Measurements from ENCODE around the gene PCYOX1L. TPM values are rescaled to one million over a fixed set of nuclear protein-coding genes. Genes with fewer than 3 reads are reported as not detected.

The PCYOX1L gene
- total and polyA plus RNA-seq, 9 of the 15 experiments (the other 6 are each of a cell fraction or from before 2014, with no cell fraction given), result 2.3 to 17.9 (median 6.0) TPM

- no peak overlapping the region for H3K4me2 ChIP-seq (ENCODE audit: insufficient read depth, low read length)
- no peaks in the 10 kb centered on the region for H3K9me1 ChIP-seq (ENCODE audit: control insufficient read depth, insufficient read depth, low read length)
- no peaks in the 10 kb centered on the region for H3K79me2 ChIP-seq (ENCODE audit: control insufficient read depth, insufficient read depth, low read length)
- no TSS peak for BruUV-seq (replicated peaks)
- no peaks in the 10 kb centered on the region for H3K27me3 ChIP-seq (ENCODE audit: control insufficient read depth in 2 of 2, insufficient read depth in 2 of 2, low read length in 2 of 2)
- intact Hi-C loops (cut with micrococcal nuclease), result no loop called here
- no peaks in the 10 kb centered on the region for H3K9me3 ChIP-seq (replicated peaks; ENCODE audit: control insufficient read depth, insufficient read depth, low read depth, low read length)
- no peaks in the 10 kb centered on the region for H3K36me3 ChIP-seq (ENCODE audit: control insufficient read depth, insufficient read depth, low read length)
- in situ Hi-C loops (cut with MboI), result no loop called here
- H3K4me1 ChIP-seq (replicated peaks in 1 of 2; ENCODE audit: control insufficient read depth in 2 of 2, insufficient read depth in 2 of 2, low read length in 2 of 2), result peaks cover 10 to 26% of the 10 kb centered on the region in 2 experiments; a peak in 4 of 5 replicates
- H3K4me3 ChIP-seq, result no peak overlapping the region
- ATAC-seq (peak; percentile 77), FAIRE-seq (peak; percentile 77), DNase-seq (ENCODE audit: extremely low read depth in 1 of 4, low spot score in 3 of 4) (no peak)
- TF ChIP-seq HCFC1 (IDR thresholded peaks at IDR 0.05; ENCODE audit: low read depth, low read length) (peak; percentile 79), ELF1 (tag; IDR thresholded peaks at IDR 0.05) (peak; percentile 58; the same call in 1 of the 2 replicates), SIX5 (IDR thresholded peaks at IDR 0.05; ENCODE audit: borderline replicate concordance in 1 of 2, insufficient read depth in 1 of 2, low read depth in 1 of 2, low read length in 2 of 2) (peak; percentile 31 to 52; a peak in 3 of 4 replicates), ZNF143 (CRISPR knock-in tag; IDR thresholded peaks at IDR 0.05) (peak; percentile 75), GABPA (tag; conservative IDR thresholded peaks at IDR 0.05; ENCODE audit: low read depth) (peak; percentile 37), DPF2 (IDR thresholded peaks at IDR 0.05) (no peak), ZNF311 (CRISPR knock-in tag; IDR thresholded peaks at IDR 0.05) (no peak), NCOR1 (IDR thresholded peaks at IDR 0.05) (no peak), NR2C1 (IDR thresholded peaks at IDR 0.05) (peak; percentile 35; the same call in 1 of the 2 replicates), NR2C1 (tag; IDR thresholded peaks at IDR 0.05) (peak; percentile 73), PHTF2 (CRISPR knock-in tag; IDR thresholded peaks at IDR 0.05) (no peak)
- H2AFZ ChIP-seq (ENCODE audit: low read depth, low read length), result peak overlapping the region; percentile 1; the same call in 1 of the 2 replicates
- POLR2A ChIA-PET, result interaction anchor here (0.6 to 1.2 kb wide), 3 partner anchors 11 to 1031 kb away, joined by 3 to 4 read pairs (median 3); no protein-coding TSS in a partner anchor
- no peak overlapping the region for H3K9ac ChIP-seq (ENCODE audit: insufficient read depth in 1 of 2, low read depth in 2 of 2, low read length in 2 of 2)
- no peak overlapping the region for H3K27ac ChIP-seq (ENCODE audit: extremely low read depth, low read depth, low read length)
- 0 out of 2 replicates have a peak, but pooled peaks cover 3% of the 10 kb centered on the region for H4K20me1 ChIP-seq (replicated peaks; ENCODE audit: control insufficient read depth, insufficient read depth, low read length)
- CTCF ChIA-PET (ENCODE audit: low intra/inter-chr PET ratio), result no interaction called here
These were observed 41.9 kb downstream of the PCYOX1L start for GRCh38 chr5:149399775-149400174.

Data from K562 (cell line).